Upper lobe of left lung (tissue), 4 donors: ENCODE data around the gene NUMA1.

Source experiments
- POLR2A ChIP-seq, 4 donors: fragments of 450-650 bp; IDR thresholded peaks; one replicate each; pipeline ENCODE4 v1.5.1; 2016 to 2017; ENCODE audit warnings: antibody characterized with exemption in 4 of 4, mild to moderate bottlenecking in 2 of 4
- POLR2AphosphoS5 ChIP-seq, 2 donors: sonication (generic); formaldehyde crosslinking; IDR thresholded peaks; one replicate each; pipeline ENCODE4 v1.5.1; 2017; ENCODE audit warnings: antibody characterized with exemption in 2 of 2
- TF ChIP-seq, protein P1 (sequence below), 6 experiments: fragments of 450-650 bp in 4 of 6; fragments of 200-600 bp in 2 of 6; sonication (generic) in 2 of 6; IDR thresholded peaks; one replicate each; pipeline ENCODE4 v1.5.1; 2016 to 2019; ENCODE audit warnings: antibody characterized with exemption in 6 of 6

DNA sequence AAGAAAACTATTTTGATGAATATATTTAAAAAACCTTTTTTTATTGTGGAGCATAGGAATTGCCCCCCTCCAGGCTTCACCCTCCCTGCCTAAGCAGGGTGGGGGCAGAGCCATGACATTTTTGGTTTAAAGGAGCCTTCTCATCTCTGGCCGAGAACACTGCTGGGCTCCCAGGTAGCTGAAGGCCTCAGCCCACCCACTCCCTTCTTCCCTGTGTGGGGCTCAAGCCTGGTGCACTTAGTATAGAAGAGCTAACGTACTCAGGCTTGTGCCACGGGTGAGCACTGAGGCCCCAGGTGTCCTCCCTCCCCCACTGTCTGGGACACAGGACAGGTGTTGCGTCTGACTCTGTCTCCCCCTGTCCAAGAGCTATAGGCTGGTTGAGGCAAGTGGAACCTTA is 83.8 kb downstream of the NUMA1 start:
- no peak for TF ChIP-seq POLR2AphosphoS5 (IDR thresholded peaks at IDR 0.05)
- TF ChIP-seq, protein P1, sequence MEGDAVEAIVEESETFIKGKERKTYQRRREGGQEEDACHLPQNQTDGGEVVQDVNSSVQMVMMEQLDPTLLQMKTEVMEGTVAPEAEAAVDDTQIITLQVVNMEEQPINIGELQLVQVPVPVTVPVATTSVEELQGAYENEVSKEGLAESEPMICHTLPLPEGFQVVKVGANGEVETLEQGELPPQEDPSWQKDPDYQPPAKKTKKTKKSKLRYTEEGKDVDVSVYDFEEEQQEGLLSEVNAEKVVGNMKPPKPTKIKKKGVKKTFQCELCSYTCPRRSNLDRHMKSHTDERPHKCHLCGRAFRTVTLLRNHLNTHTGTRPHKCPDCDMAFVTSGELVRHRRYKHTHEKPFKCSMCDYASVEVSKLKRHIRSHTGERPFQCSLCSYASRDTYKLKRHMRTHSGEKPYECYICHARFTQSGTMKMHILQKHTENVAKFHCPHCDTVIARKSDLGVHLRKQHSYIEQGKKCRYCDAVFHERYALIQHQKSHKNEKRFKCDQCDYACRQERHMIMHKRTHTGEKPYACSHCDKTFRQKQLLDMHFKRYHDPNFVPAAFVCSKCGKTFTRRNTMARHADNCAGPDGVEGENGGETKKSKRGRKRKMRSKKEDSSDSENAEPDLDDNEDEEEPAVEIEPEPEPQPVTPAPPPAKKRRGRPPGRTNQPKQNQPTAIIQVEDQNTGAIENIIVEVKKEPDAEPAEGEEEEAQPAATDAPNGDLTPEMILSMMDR (IDR thresholded peaks at IDR 0.05), result no peak
- TF ChIP-seq POLR2A (IDR thresholded peaks at IDR 0.05), result no peak
